ENCODE results near the gene SRCAP.

The SRCAP gene

GRCh38 chr16:30769379-30770089 lies 70.6 kb downstream of the SRCAP start:
- TF ChIP-seq GATA3 (IDR thresholded peaks at IDR 0.05; ENCODE audit: low read depth, low read length): no peak
- no peak for TF ChIP-seq GATA2 (IDR thresholded peaks at IDR 0.05; ENCODE audit: low read depth, low read length)

GRCh38 chr16:30771726-30772125 lies 72.8 kb downstream of the SRCAP start:
- TF ChIP-seq GATA2 (IDR thresholded peaks at IDR 0.05; ENCODE audit: low read depth, low read length) (no peak), GATA3 (IDR thresholded peaks at IDR 0.05; ENCODE audit: low read depth, low read length) (no peak)

- TF ChIP-seq GATA3 (IDR thresholded peaks at IDR 0.05; ENCODE audit: low read depth, low read length): no peak
- TF ChIP-seq GATA2 (IDR thresholded peaks at IDR 0.05; ENCODE audit: low read depth, low read length): no peak
Observed at GRCh38 chr16:30773826-30774225, 74.9 kb downstream of the SRCAP start.

GRCh38 chr16:30774367-30775130 lies 75.6 kb downstream of the SRCAP start:
- TF ChIP-seq GATA2 (IDR thresholded peaks at IDR 0.05; ENCODE audit: low read depth, low read length) (no peak), GATA3 (IDR thresholded peaks at IDR 0.05; ENCODE audit: low read depth, low read length) (no peak)

- no peak for TF ChIP-seq GATA2 (IDR thresholded peaks at IDR 0.05; ENCODE audit: low read depth, low read length)
- TF ChIP-seq GATA3 (IDR thresholded peaks at IDR 0.05; ENCODE audit: low read depth, low read length): no peak
Observed at GRCh38 chr16:30775131-30775391, 76.1 kb downstream of the SRCAP start.

- TF ChIP-seq GATA3 (IDR thresholded peaks at IDR 0.05; ENCODE audit: low read depth, low read length) (no peak), GATA2 (IDR thresholded peaks at IDR 0.05; ENCODE audit: low read depth, low read length) (no peak)
Observed at GRCh38 chr16:30775392-30776188, 76.6 kb downstream of the SRCAP start.

GRCh38 chr16:30777591-30778297 lies 78.8 kb downstream of the SRCAP start:
- TF ChIP-seq GATA3 (IDR thresholded peaks at IDR 0.05; ENCODE audit: low read depth, low read length) (no peak), GATA2 (IDR thresholded peaks at IDR 0.05; ENCODE audit: low read depth, low read length) (no peak)

- no peak for TF ChIP-seq GATA3 (IDR thresholded peaks at IDR 0.05; ENCODE audit: low read depth, low read length)
- no peak for TF ChIP-seq GATA2 (IDR thresholded peaks at IDR 0.05; ENCODE audit: low read depth, low read length)
Observed at GRCh38 chr16:30778549-30779244, 79.7 kb downstream of the SRCAP start.

- no peak for TF ChIP-seq GATA2 (IDR thresholded peaks at IDR 0.05; ENCODE audit: low read depth, low read length)
- TF ChIP-seq GATA3 (IDR thresholded peaks at IDR 0.05; ENCODE audit: low read depth, low read length): no peak
Observed at GRCh38 chr16:30779596-30779995, 80.6 kb downstream of the SRCAP start.

GRCh38 chr16:30780021-30780420 lies 81.0 kb downstream of the SRCAP start:
- TF ChIP-seq GATA3 (IDR thresholded peaks at IDR 0.05; ENCODE audit: low read depth, low read length): no peak
- TF ChIP-seq GATA2 (IDR thresholded peaks at IDR 0.05; ENCODE audit: low read depth, low read length): no peak

GRCh38 chr16:30780549-30780948 lies 81.6 kb downstream of the SRCAP start:
- TF ChIP-seq GATA3 (IDR thresholded peaks at IDR 0.05; ENCODE audit: low read depth, low read length): no peak
- no peak for TF ChIP-seq GATA2 (IDR thresholded peaks at IDR 0.05; ENCODE audit: low read depth, low read length)

- TF ChIP-seq GATA3 (IDR thresholded peaks at IDR 0.05; ENCODE audit: low read depth, low read length) (no peak), GATA2 (IDR thresholded peaks at IDR 0.05; ENCODE audit: low read depth, low read length) (no peak)
Observed at GRCh38 chr16:30782486-30783279, 83.7 kb downstream of the SRCAP start.

All from SH-SY5Y (cell line).